OCI-LY7 (cell line): ENCODE results near the gene SACM1L.

Experiments used
- CTCF ChIP-seq: fragments of 200-600 bp; sonication (generic); conservative IDR thresholded peaks from 2 replicates; pipeline ENCODE4 v1.5.1; 2014; ENCODE audit warnings: mild to moderate bottlenecking, antibody characterized with exemption, low read length, moderate library complexity, mixed read lengths
- EZH2phosphoT487 ChIP-seq: fragments of 200-600 bp; sonication (generic); IDR thresholded peaks from 2 replicates; pipeline ENCODE4 v1.6.1; 2018; ENCODE audit warnings: low read depth, borderline replicate concordance, mild to moderate bottlenecking, mixed run types, antibody characterized with exemption, low read length, moderate library complexity, mixed read lengths

- TF ChIP-seq CTCF (peak; percentile 38), EZH2phosphoT487 (no peak)
Observed at GRCh38 chr3:45654397-45654944, 34.7 kb upstream of the SACM1L start.
